Astrocyte (in vitro differentiated cells and primary cell): Measurements from ENCODE around the gene SMPD3. TPM values are rescaled to one million over a fixed set of nuclear protein-coding genes. Genes with fewer than 3 reads are reported as not detected.

Experiments used
- DNase-seq: peaks from one replicate; pipeline ENCODE4 v3.0.0-alpha.2; 2010; ENCODE audit warnings: low read depth
- FAIRE-seq: peaks from 2 replicates; lab custom pipeline; 2011; peaks lifted over from hg19 to GRCh38; lab: Jason Lieb, UNC
- H2AFZ ChIP-seq: 2 replicates; pipeline ENCODE4 v1.6.0; 2012; ENCODE audit warnings: low read depth, low read length, inconsistent platforms
- H3K27ac ChIP-seq: 2 replicates; pipeline ENCODE4 v1.5.1; 2011; ENCODE audit warnings: low read depth, low read length, inconsistent platforms
- H3K27me3 ChIP-seq: 2 replicates; pipeline ENCODE4 v1.6.0; 2011; ENCODE audit warnings: low read length, inconsistent platforms; ENCODE audit not compliant: insufficient read depth
- H3K36me3 ChIP-seq: 2 replicates; pipeline ENCODE4 v1.5.1; 2011; ENCODE audit warnings: low read length, inconsistent platforms; ENCODE audit not compliant: insufficient read depth
- H3K4me1 ChIP-seq: 2 replicates; pipeline ENCODE4 v1.5.1; 2011; ENCODE audit warnings: low read length, inconsistent platforms; ENCODE audit not compliant: insufficient read depth
- H3K4me2 ChIP-seq: 2 replicates; pipeline ENCODE4 v1.6.0; 2012; ENCODE audit warnings: low read length, inconsistent platforms
- H3K4me3 ChIP-seq: 2 replicates; pipeline ENCODE4 v1.5.1; 2011; ENCODE audit warnings: low read depth, mild to moderate bottlenecking, low read length, inconsistent platforms; ENCODE audit not compliant: insufficient read depth
- H3K79me2 ChIP-seq: 2 replicates; pipeline ENCODE4 v1.6.0; 2012; ENCODE audit warnings: mild to moderate bottlenecking, low read length, inconsistent platforms; ENCODE audit not compliant: insufficient read depth
- H3K9ac ChIP-seq: 2 replicates; pipeline ENCODE4 v1.6.0; 2012; ENCODE audit warnings: mild to moderate bottlenecking, low read length, inconsistent platforms
- H3K9me3 ChIP-seq: 2 replicates; pipeline ENCODE4 v1.5.1; 2012; ENCODE audit warnings: low read depth, mild to moderate bottlenecking, low read length, inconsistent platforms; ENCODE audit not compliant: insufficient read depth
- H4K20me1 ChIP-seq: 2 replicates; pipeline ENCODE4 v1.6.0; 2012; ENCODE audit warnings: low read length, inconsistent platforms; ENCODE audit not compliant: insufficient read depth
- H3K27ac Mint-ChIP-seq: one replicate; pipeline ENCODE4 v1.8.0; 2021; ENCODE audit warnings: mild to moderate bottlenecking, mixed read lengths; ENCODE audit not compliant: unreplicated experiment
- H3K27me3 Mint-ChIP-seq: one replicate; pipeline ENCODE4 v1.8.0; 2021; ENCODE audit warnings: low read depth, mixed read lengths; ENCODE audit not compliant: unreplicated experiment
- H3K36me3 Mint-ChIP-seq: one replicate; pipeline ENCODE4 v1.8.0; 2021; ENCODE audit warnings: low read depth, mixed read lengths; ENCODE audit not compliant: unreplicated experiment
- H3K4me1 Mint-ChIP-seq: one replicate; pipeline ENCODE4 v1.8.0; 2021; ENCODE audit warnings: low read depth, mixed read lengths; ENCODE audit not compliant: unreplicated experiment
- H3K4me3 Mint-ChIP-seq: one replicate; pipeline ENCODE4 v1.8.0; 2021; ENCODE audit warnings: mild to moderate bottlenecking, moderate library complexity, mixed read lengths; ENCODE audit not compliant: unreplicated experiment
- H3K9me3 Mint-ChIP-seq: one replicate; pipeline ENCODE4 v1.8.0; 2021; ENCODE audit warnings: mild to moderate bottlenecking, mixed read lengths; ENCODE audit not compliant: unreplicated experiment
- CTCF ChIP-seq: IDR thresholded peaks from 2 replicates; pipeline ENCODE4 v1.5.1; 2011; ENCODE audit warnings: low read depth, mild to moderate bottlenecking, inconsistent platforms, low read length, moderate library complexity; ENCODE audit not compliant: insufficient read depth
- EZH2 ChIP-seq: IDR thresholded peaks from 2 replicates; pipeline ENCODE4 v1.6.1; 2012; ENCODE audit warnings: mild to moderate bottlenecking, low read length, inconsistent platforms; ENCODE audit not compliant: insufficient read depth
- total RNA-seq: library from RNA; stranded (reverse); gene quantifications from 2 replicates; pipeline ENCODE4 v1.2.1, GENCODE V29; 2021

SMPD3 gene
- total RNA-seq, 1 donor from 2014 or later = 0.25 TPM

- H3K27ac Mint-ChIP-seq = no peak overlapping the region
- Histone ChIP-seq H3K4me2 (no peak overlapping the region), H2AFZ (no peak overlapping the region), H3K27me3 (no peaks in the 10 kb centered on the region), H3K36me3 (no peaks in the 10 kb centered on the region), H3K79me2 (no peaks in the 10 kb centered on the region), H3K27ac (no peak overlapping the region), H3K4me3 (no peak overlapping the region), H3K4me1 (no peaks in the 10 kb centered on the region), H3K9me3 (no peaks in the 10 kb centered on the region), H3K9ac (no peak overlapping the region), H4K20me1 (no peaks in the 10 kb centered on the region)
- no peak for FAIRE-seq
- no peaks in the 10 kb centered on the region for H3K9me3 Mint-ChIP-seq
- H3K4me1 Mint-ChIP-seq = peaks cover 5% of the 10 kb centered on the region
- peaks cover 8% of the 10 kb centered on the region for H3K27me3 Mint-ChIP-seq
- no peak for TF ChIP-seq CTCF
- no peak for TF ChIP-seq EZH2
- no peaks in the 10 kb centered on the region for H3K36me3 Mint-ChIP-seq
- H3K4me3 Mint-ChIP-seq = peak overlapping the region; percentile 35
- DNase-seq = no peak
These were observed 84.4 kb downstream of the SMPD3 start for GRCh38 chr16:68363658-68364521.

- no peaks in the 10 kb centered on the region for H3K79me2 ChIP-seq
These were observed 85.2 kb downstream of the SMPD3 start for GRCh38 chr16:68362947-68363657.

More at GRCh38 chr16:68362947-68363657, 85.2 kb downstream of the SMPD3 start:
- no peaks in the 10 kb centered on the region for H4K20me1 ChIP-seq
- no peak for TF ChIP-seq CTCF
- TF ChIP-seq EZH2 = no peak
- H3K4me2 ChIP-seq = no peak overlapping the region
- H3K27ac ChIP-seq = no peak overlapping the region
- Mint-ChIP-seq H3K36me3 (peaks cover 3% of the 10 kb centered on the region), H3K4me3 (no peak overlapping the region), H3K4me1 (peaks cover 5% of the 10 kb centered on the region), H3K9me3 (no peaks in the 10 kb centered on the region), H3K27me3 (peaks cover 5% of the 10 kb centered on the region), H3K27ac (no peak overlapping the region)
- no peak overlapping the region for H2AFZ ChIP-seq
- FAIRE-seq = no peak
- no peaks in the 10 kb centered on the region for H3K36me3 ChIP-seq
- H3K27me3 ChIP-seq = no peaks in the 10 kb centered on the region
- no peak for DNase-seq
- H3K9me3 ChIP-seq = no peaks in the 10 kb centered on the region
- H3K4me1 ChIP-seq = no peaks in the 10 kb centered on the region
- no peak overlapping the region for H3K4me3 ChIP-seq
- no peak overlapping the region for H3K9ac ChIP-seq
